GM12865 (cell line): ENCODE data around the gene PILRA.
A peak's percentile ranks its signal among the peaks of the same experiment; 100 is the strongest.
"Not testable (repeated sequence)": the region's sequence is repeated elsewhere in the genome, so short reads cannot be mapped to it uniquely, and the experiment has no call there.

Experiments used
- DNase-seq: peaks from one replicate; pipeline ENCODE4 v3.0.0; 2010; ENCODE audit warnings: low read depth
- H3K4me3 ChIP-seq: 2 replicates; pipeline ENCODE4 v1.5.1; 2011; ENCODE audit warnings: mild to moderate bottlenecking, low read depth, low read length, control low read depth
- CTCF ChIP-seq: IDR thresholded peaks from 2 replicates; pipeline ENCODE4 v1.5.1; 2011; ENCODE audit warnings: low read length, control low read depth, low read depth, inconsistent platforms; ENCODE audit not compliant: insufficient read depth; ENCODE audit errors: missing control alignments

The PILRA gene

DNA sequence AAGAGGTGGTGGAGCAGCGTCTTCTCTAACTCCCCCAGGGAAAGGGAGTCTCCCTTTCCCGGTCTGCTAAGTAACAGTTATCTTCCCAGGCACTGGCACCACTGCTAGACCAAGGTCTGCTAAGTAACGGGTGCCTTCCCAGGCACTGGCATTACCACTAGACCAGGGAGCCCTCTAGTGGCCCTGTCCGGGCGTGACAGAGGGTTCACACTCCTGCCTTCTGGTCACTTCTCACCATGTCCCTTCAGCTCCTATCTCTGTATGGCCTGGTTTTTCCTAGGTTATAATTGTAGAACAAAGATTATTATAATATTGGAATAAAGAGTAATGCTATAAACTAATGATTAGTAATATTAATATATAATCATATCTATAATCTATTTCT is 28.0 kb upstream of the PILRA start:
- not testable (repeated sequence) for H3K4me3 ChIP-seq
- peak; percentile 64 for DNase-seq
- TF ChIP-seq CTCF = peak; percentile 37

DNA sequence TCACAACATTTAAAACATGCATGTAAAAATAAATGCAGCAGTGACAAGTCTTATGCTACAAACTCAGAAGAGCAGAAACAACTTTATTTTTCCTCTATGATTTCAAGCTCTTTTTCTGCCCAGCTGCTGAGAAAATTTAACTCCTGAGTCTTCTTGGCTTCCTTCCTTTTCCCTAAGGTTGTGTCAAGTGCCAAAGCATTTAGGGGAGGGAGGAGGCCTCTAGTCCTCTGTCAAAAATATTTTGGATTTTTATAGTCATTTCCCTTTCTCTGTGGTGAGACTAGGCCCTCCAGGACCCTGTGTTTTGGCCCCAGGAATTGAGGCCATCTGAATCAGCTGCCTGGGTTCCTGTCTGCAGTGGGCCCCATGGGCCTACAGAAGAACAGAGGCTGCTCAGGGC is 26.4 kb upstream of the PILRA start:
- no peak for TF ChIP-seq CTCF
- no peak for DNase-seq
- no peak overlapping the region for H3K4me3 ChIP-seq

- H3K4me3 ChIP-seq = no peak overlapping the region
- TF ChIP-seq CTCF = no peak
- DNase-seq = no peak
Measured at GRCh38 chr7:100348805-100349204, 24.5 kb upstream of the PILRA start.

DNA sequence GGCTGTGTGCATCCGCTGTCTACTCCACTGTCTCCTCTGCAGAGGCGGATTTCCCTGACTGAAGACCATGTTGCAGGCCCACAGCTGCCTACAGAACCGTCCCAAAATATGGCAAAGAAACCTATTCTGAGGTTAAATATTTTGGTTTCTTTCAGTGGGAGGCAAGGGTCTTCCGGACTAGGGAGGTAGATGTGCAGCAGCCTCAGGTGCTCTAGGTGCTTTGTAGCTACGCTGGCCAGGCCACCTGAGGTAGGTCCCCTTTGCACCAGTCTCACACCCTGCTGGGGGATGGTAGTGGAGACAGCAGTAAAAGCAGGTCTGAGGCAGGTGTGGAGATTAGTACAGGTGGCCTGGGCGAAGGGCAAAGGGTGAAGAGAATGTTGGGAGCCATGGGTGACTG is 23.5 kb upstream of the PILRA start:
- TF ChIP-seq CTCF = no peak
- no peak for DNase-seq
- no peak overlapping the region for H3K4me3 ChIP-seq

- no peak overlapping the region for H3K4me3 ChIP-seq
- no peak for DNase-seq
- no peak for TF ChIP-seq CTCF
Measured at GRCh38 chr7:100351657-100352058, 21.6 kb upstream of the PILRA start.

DNA sequence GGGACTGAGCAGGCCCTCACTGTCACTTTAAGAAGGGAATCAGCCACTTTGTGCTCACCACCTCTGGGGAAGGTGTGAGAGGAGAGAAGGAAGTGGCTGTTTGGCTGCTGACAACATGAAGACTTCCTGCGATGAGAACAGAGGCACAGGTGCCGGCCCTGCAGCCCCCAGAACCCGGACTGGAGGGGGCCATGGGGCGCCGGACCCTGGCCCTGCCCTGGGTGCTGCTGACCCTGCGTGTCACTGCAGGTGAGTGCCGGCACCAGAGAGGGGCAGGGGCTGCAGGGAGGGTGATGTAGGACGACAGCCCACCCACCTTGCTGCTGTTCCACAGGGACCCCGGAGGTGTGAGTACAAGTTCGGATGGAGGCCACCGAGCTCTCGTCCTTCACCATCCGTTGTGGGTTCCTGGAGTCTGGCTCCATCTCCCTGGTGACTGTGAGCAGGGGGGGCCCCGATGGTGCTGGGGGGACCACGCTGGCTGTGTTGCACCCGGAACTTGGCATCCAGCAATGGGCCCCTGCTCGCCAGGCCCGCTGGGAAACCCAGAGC is 21.0 kb upstream of the PILRA start:
- H3K4me3 ChIP-seq, DNase-seq: not testable (repeated sequence)

DNA sequence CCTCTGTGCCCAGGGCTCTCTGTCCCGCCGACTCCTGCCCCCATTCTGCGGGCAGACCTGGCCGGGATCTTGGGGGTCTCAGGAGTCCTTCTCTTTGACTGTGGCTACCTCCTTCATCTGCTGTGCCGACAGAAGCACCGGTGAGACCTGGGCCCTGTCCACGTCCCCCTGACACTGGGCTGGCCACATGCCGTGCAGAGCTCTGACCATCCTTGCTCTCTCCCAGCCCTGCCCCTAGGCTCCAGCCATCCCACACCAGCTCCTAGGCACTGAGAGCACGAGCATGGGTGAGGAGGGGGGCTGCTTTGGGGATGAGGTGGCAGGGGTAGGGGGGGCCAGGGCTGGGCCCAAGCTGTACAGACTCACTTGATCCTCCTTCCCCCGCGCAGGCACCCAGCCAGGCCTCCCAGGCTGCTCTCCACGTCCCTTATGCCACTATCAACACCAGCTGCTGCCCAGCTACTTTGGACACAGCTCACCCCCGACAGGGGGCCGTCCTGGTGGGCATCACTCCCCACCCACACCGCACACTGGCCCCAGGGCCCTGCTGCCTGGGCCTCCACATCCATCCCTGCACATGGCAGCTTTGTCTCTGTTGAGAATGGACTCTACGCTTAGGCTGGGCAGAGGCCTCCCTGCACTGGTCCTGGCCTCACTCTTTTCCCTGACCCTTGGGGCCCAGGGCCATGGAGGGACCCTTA is 20.2 kb upstream of the PILRA start:
- H3K4me3 ChIP-seq = no peak overlapping the region
- TF ChIP-seq CTCF = no peak
- no peak for DNase-seq
